ENCODE data around the gene TSC22D1. TPM values are rescaled to one million over a fixed set of nuclear protein-coding genes. Genes with fewer than 3 reads are reported as not detected.

TSC22D1 gene
- total and polyA plus RNA-seq, 2 of the 4 experiments (the other 2 are of a cell fraction) = 30.8 to 42.2 TPM

- no peak overlapping the region for H2BK5ac ChIP-seq (ENCODE audit: low read depth, low read length, poor library complexity, severe bottlenecking)
- no peak overlapping the region for H2BK20ac ChIP-seq (ENCODE audit: low read depth, low read length)
- no peak overlapping the region for H4K5ac ChIP-seq (ENCODE audit: low read depth, low read length)
- POLR2A ChIA-PET (ENCODE audit: unreplicated experiment) = no interaction called here
- H3K4ac ChIP-seq (ENCODE audit: low read depth, low read length) = no peak overlapping the region
- no peak overlapping the region for H2BK120ac ChIP-seq (ENCODE audit: low read depth, low read length)
- in situ Hi-C loops (cut with MboI; ENCODE audit: low sequenced_read_pairs) = no loop called here
- WGBS, 2 experiments (ENCODE audit: extremely low coverage in 2 of 2, insufficient read length in 1 of 2) = no CpG with 5 or more reads among the region's 4 CpGs
- peak overlapping the region; percentile 31; the same call in 1 of the 2 replicates for H2AK5ac ChIP-seq (ENCODE audit: low read depth, low read length)
- H3K9ac ChIP-seq (ENCODE audit: low read depth, low read length) = no peak overlapping the region
- H3K14ac ChIP-seq (replicated peaks; ENCODE audit: low read depth, low read length) = peak overlapping the region; percentile 3; the same call in 1 of the 2 replicates
- no peak overlapping the region for H3K27ac ChIP-seq (ENCODE audit: insufficient read depth, low read length)
- no peak overlapping the region for H4K91ac ChIP-seq (ENCODE audit: insufficient read depth, low read depth, low read length)
- no peak overlapping the region for H3K23ac ChIP-seq (ENCODE audit: low read depth, low read length)
- H3K9me3 ChIP-seq (ENCODE audit: control insufficient read depth, insufficient read depth, low read length) = no peaks in the 10 kb centered on the region
- H2BK15ac ChIP-seq (ENCODE audit: low read depth, low read length) = no peak overlapping the region
- peaks cover 16% of the 10 kb centered on the region; the same call in 1 of the 2 replicates for H4K20me1 ChIP-seq (ENCODE audit: insufficient read depth, low read length)
- no peak overlapping the region for H4K8ac ChIP-seq (ENCODE audit: low read depth in 2 of 2, low read length in 2 of 2)
- ATAC-seq (ENCODE audit: low read depth) (no peak), DNase-seq (peak; percentile 40)
- H3K4me2 ChIP-seq (ENCODE audit: low read depth, low read length) = no peak overlapping the region
- no peaks in the 10 kb centered on the region for H3K36me3 ChIP-seq (ENCODE audit: control insufficient read depth, insufficient read depth, low read length)
- H3K9me1 ChIP-seq (ENCODE audit: insufficient read depth, low read length) = peaks cover 10% of the 10 kb centered on the region
- intact Hi-C loops (cut with micrococcal nuclease) = loop anchor here (1.0 kb wide), 1 partner anchor 566 kb away; no protein-coding TSS in a partner anchor
- H3K79me1 ChIP-seq (ENCODE audit: low read depth in 1 of 2, low read length in 2 of 2) = peaks cover 14 to 46% of the 10 kb centered on the region in 2 experiments; a peak in 3 of 4 replicates
- H2AK9ac ChIP-seq (replicated peaks; ENCODE audit: low read depth, low read length, poor library complexity) = no peak overlapping the region
- no peak overlapping the region for H2AFZ ChIP-seq (replicated peaks; ENCODE audit: low read length, poor library complexity)
- H3K56ac ChIP-seq (ENCODE audit: extremely low read depth, insufficient read depth, low read length) = no peak overlapping the region
- H3K4me3 ChIP-seq (ENCODE audit: insufficient read depth, low read depth, low read length) = no peak overlapping the region
- H3K18ac ChIP-seq (ENCODE audit: low read depth, low read length) = no peak overlapping the region
- CTCF ChIA-PET = interaction anchor here (0.7 to 1.2 kb wide), 2 partner anchors 37 to 563 kb away, joined by 3 to 4 read pairs; no protein-coding TSS in a partner anchor
- no TSS peak for BruUV-seq (replicated peaks)
- dilution Hi-C loops (cut with HindIII; ENCODE audit: low sequenced_read_pairs, unreplicated experiment) = loop anchor here (25.0 kb wide), 1 partner anchor 559 kb away; no protein-coding TSS in a partner anchor
- H3K4me1 ChIP-seq (ENCODE audit: control insufficient read depth, insufficient read depth, low read length) = peaks cover 9% of the 10 kb centered on the region
- no peaks in the 10 kb centered on the region for H3K27me3 ChIP-seq (ENCODE audit: control insufficient read depth, insufficient read depth, low read length)
- no peak for TF ChIP-seq MAZ (IDR thresholded peaks at IDR 0.05; ENCODE audit: borderline replicate concordance, low read depth, low read length)
- TF ChIP-seq RFX5 (IDR thresholded peaks at IDR 0.05; ENCODE audit: low read depth, low read length) = no peak
- TF ChIP-seq CTCF (conservative IDR thresholded peaks at IDR 0.05; ENCODE audit: low read depth, low read length) = peak; percentile 56
- TF ChIP-seq BHLHE40 (IDR thresholded peaks at IDR 0.05; ENCODE audit: low read depth, low read length) = no peak
- no peak for TF ChIP-seq FOS (IDR thresholded peaks at IDR 0.05; ENCODE audit: low read depth, low read length)
- TF ChIP-seq RAD21 (IDR thresholded peaks at IDR 0.05; ENCODE audit: low read length) = peak; percentile 57
- no peak for TF ChIP-seq USF2 (IDR thresholded peaks at IDR 0.05; ENCODE audit: low read depth, low read length)
- TF ChIP-seq CHD1 (IDR thresholded peaks at IDR 0.05; ENCODE audit: low read depth, low read length) = no peak
- no peak for TF ChIP-seq RCOR1 (IDR thresholded peaks at IDR 0.05; ENCODE audit: insufficient replicate concordance, low read length)
- peak; percentile 58 for TF ChIP-seq SMC3 (IDR thresholded peaks at IDR 0.05; ENCODE audit: low read depth, low read length)
- no peak for TF ChIP-seq CEBPB (IDR thresholded peaks at IDR 0.05; ENCODE audit: low read depth, low read length)
- TF ChIP-seq MAFK (IDR thresholded peaks at IDR 0.05; ENCODE audit: low read depth, low read length) = peak; percentile 63
- no peak for TF ChIP-seq ELK1 (IDR thresholded peaks at IDR 0.05; ENCODE audit: borderline replicate concordance, low read depth, low read length)
Measured at GRCh38 chr13:44470638-44471562, 105.2 kb downstream of the TSC22D1 start.

Measured in IMR-90 (cell line).